Caco-2 (cell line): ENCODE measurements around the gene P2RX6. TPM values are rescaled to one million over a fixed set of nuclear protein-coding genes. Genes with fewer than 3 reads are reported as not detected.

Experiments
- BruUV-seq: library from RNA; stranded (reverse); fragments of 400-500 nt; replicated peaks from 2 replicates; lab custom pipeline; 2021; lab: Mats Ljungman, UMichigan
- CTCF ChIA-PET: fragments of 300-600 bp; sonication (Branson Sonifier 250); formaldehyde crosslinking; loops from one replicate; lab custom pipeline; 2022; ENCODE audit warnings: antibody characterized with exemption; lab: Charles Lee
- POLR2A ChIA-PET: fragments of 300-600 bp; sonication (Branson Sonifier 250); formaldehyde crosslinking; loops from one replicate; lab custom pipeline; 2022; ENCODE audit warnings: antibody characterized with exemption; lab: Charles Lee
- DNase-seq, 2 experiments: peaks; one replicate each; pipeline versions ENCODE4 v3.0.0 to v3.0.0-alpha.2; 2020 to 2022
- H3K27me3 ChIP-seq: replicated peaks from 2 replicates; pipeline ENCODE4 v1.6.0; 2011; ENCODE audit warnings: low read length; ENCODE audit not compliant: control insufficient read depth, insufficient read depth
- H3K36me3 ChIP-seq: 2 replicates; pipeline ENCODE4 v1.5.1; 2011; ENCODE audit warnings: low read length; ENCODE audit not compliant: control insufficient read depth, insufficient read depth
- H3K4me1 ChIP-seq: fragments of 250-450 bp; sonication (Bioruptor Pico); 2 replicates; pipeline ENCODE4 v1.5.1; 2020; ENCODE audit warnings: mild to moderate bottlenecking
- H3K4me3 ChIP-seq: 2 replicates; pipeline ENCODE4 v1.5.1; 2011; ENCODE audit warnings: low read depth, mild to moderate bottlenecking, control low read depth, low read length
- H3K9me3 ChIP-seq: fragments of 250-450 bp; sonication (Bioruptor Pico); 2 replicates; pipeline ENCODE4 v1.5.1; 2020; ENCODE audit warnings: mild to moderate bottlenecking, moderate library complexity
- H3K27ac Mint-ChIP-seq: one replicate; pipeline ENCODE4 v1.8.0; 2022; ENCODE audit warnings: mixed read lengths; ENCODE audit not compliant: unreplicated experiment
- H3K27me3 Mint-ChIP-seq: one replicate; pipeline ENCODE4 v1.8.0; 2022; ENCODE audit warnings: mixed read lengths; ENCODE audit not compliant: insufficient read depth, unreplicated experiment
- H3K36me3 Mint-ChIP-seq: one replicate; pipeline ENCODE4 v1.8.0; 2022; ENCODE audit warnings: mild to moderate bottlenecking, mixed read lengths; ENCODE audit not compliant: insufficient read depth, unreplicated experiment
- H3K4me1 Mint-ChIP-seq: one replicate; pipeline ENCODE4 v1.8.0; 2022; ENCODE audit warnings: low read depth, mixed read lengths; ENCODE audit not compliant: unreplicated experiment
- H3K4me3 Mint-ChIP-seq: one replicate; pipeline ENCODE4 v1.8.0; 2022; ENCODE audit warnings: mild to moderate bottlenecking, moderate library complexity, mixed read lengths; ENCODE audit not compliant: unreplicated experiment
- H3K9me3 Mint-ChIP-seq: one replicate; pipeline ENCODE4 v1.8.0; 2022; ENCODE audit warnings: mixed read lengths; ENCODE audit not compliant: unreplicated experiment
- CTCF ChIP-seq, 2 experiments: fragments of 200-600 bp in 1 of 2; IDR thresholded peaks; 1 replicate in 1 of 2; 2 replicates in 1 of 2; pipeline versions ENCODE4 v1.5.1 to v1.8.0; 2011 to 2022; ENCODE audit warnings: antibody characterized with exemption in 1 of 2, control low read depth in 1 of 2, inconsistent platforms in 1 of 2, low read depth in 1 of 2, low read length in 1 of 2, mild to moderate bottlenecking in 1 of 2, moderate library complexity in 1 of 2; ENCODE audit not compliant: insufficient read depth in 1 of 2, severe bottlenecking in 1 of 2, unreplicated experiment in 1 of 2
- intact Hi-C: fragments of 100-400 bp; cut with micrococcal nuclease; formaldehyde crosslinking; loops from one replicate; pipeline ENCODE4 v1.10.0; 2022; ENCODE audit not compliant: unreplicated experiment
- total RNA-seq: library from RNA; stranded (reverse); gene quantifications from 2 replicates; pipeline ENCODE4 v1.2.3, GENCODE V29; 2022

The P2RX6 gene
- total RNA-seq, 1 experiment from 2014 or later, result 0.11 TPM

GRCh38 chr22:20981787-20982562, 33.0 kb upstream of the P2RX6 start, which contains the start of gene LZTR1:
Gene LZTR1, plus strand, starts transcription at chr22:20982297. Its CDS starts 75 bp downstream, at chr22:20982372.
- peak within 1 kb of the TSS; percentile 85 for H3K4me3 Mint-ChIP-seq
- Histone ChIP-seq H3K27me3 (no peaks in the 10 kb centered on the region), H3K9me3 (0 out of 2 replicates have a peak, but pooled peaks cover 3% of the 10 kb centered on the region), H3K4me1 (peaks cover 14% of the 10 kb centered on the region; the same call in 1 of the 2 replicates), H3K36me3 (no peaks in the 10 kb centered on the region), H3K4me3 (peak within 1 kb of the TSS; percentile 95)
- POLR2A ChIA-PET, result interaction anchor here (0.5 to 1.8 kb wide), 12 partner anchors 9 to 204 kb away, joined by 3 to 19 read pairs (median 5); partner anchors contain the start of genes CRKL, P2RX6 and THAP7
- CTCF ChIA-PET, result interaction anchor here (0.6 to 1.6 kb wide), 12 partner anchors 9 to 178 kb away, joined by 3 to 17 read pairs (median 6); partner anchors contain the start of genes AIFM3 and CRKL
- no peaks in the 10 kb centered on the region for H3K27me3 Mint-ChIP-seq
- TSS peak; percentile 21 for BruUV-seq
- H3K4me1 Mint-ChIP-seq, result no peaks in the 10 kb centered on the region
- H3K27ac Mint-ChIP-seq, result peak within 1 kb of the TSS; percentile 71
- peak; percentile 51 to 84 for TF ChIP-seq CTCF (IDR thresholded peaks at IDR 0.05; ENCODE audit: insufficient read depth in 1 of 2, low read depth in 1 of 2, low read length in 1 of 2, severe bottlenecking in 1 of 2, unreplicated experiment in 1 of 2)
- intact Hi-C loops, result loop anchor here (1.0 kb wide), 1 partner anchor 20 kb away; the partner anchor contains the start of gene THAP7
- peaks cover 8% of the 10 kb centered on the region for H3K9me3 Mint-ChIP-seq
- DNase-seq, result peak; percentile 78 to 88
- peaks cover 8% of the 10 kb centered on the region for H3K36me3 Mint-ChIP-seq

DNA sequence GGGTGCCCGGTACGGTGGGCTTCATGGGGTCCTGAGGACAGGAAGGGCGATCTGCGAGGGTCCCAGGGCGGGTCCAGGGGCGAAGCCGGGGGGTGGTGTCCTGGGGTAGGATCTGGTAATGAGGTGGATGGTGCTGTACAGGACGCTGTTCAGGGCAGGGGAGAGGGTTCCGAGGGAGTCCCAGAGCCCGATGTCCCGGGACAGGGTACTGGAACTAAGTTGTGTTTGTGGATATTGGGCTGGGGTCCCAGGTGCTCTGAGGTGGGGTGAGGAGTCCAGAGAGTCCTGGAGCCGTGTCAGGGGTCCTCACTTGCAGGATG, 32.4 kb upstream of the P2RX6 start:
- Mint-ChIP-seq H3K36me3 (peaks cover 8% of the 10 kb centered on the region), H3K27ac (peak overlapping the region; percentile 71)
- no peaks in the 10 kb centered on the region for H3K36me3 ChIP-seq

More for the DNA sequence above, 32.4 kb upstream of the P2RX6 start:
- no peak for TF ChIP-seq CTCF (IDR thresholded peaks at IDR 0.05; ENCODE audit: insufficient read depth in 1 of 2, low read depth in 1 of 2, low read length in 1 of 2, severe bottlenecking in 1 of 2, unreplicated experiment in 1 of 2)
- intact Hi-C loops, result loop anchor here (1.0 kb wide), 1 partner anchor 20 kb away; the partner anchor contains the start of gene THAP7
- H3K9me3 ChIP-seq, result 0 out of 2 replicates have a peak, but pooled peaks cover 3% of the 10 kb centered on the region
- H3K4me3 ChIP-seq, result peak overlapping the region; percentile 95
- H3K4me1 ChIP-seq, result peaks cover 14% of the 10 kb centered on the region; the same call in 1 of the 2 replicates
- H3K9me3 Mint-ChIP-seq, result peaks cover 8% of the 10 kb centered on the region
- H3K27me3 Mint-ChIP-seq, result no peaks in the 10 kb centered on the region
- no peak for DNase-seq
- ChIA-PET POLR2A (interaction anchor here (0.5 to 1.8 kb wide), 12 partner anchors 10 to 205 kb away, joined by 3 to 19 read pairs (median 5); partner anchors contain the start of genes CRKL, P2RX6 and THAP7), CTCF (interaction anchor here (0.6 to 1.2 kb wide), 11 partner anchors 10 to 179 kb away, joined by 3 to 17 read pairs (median 6); partner anchors contain the start of gene CRKL)
- H3K27me3 ChIP-seq, result no peaks in the 10 kb centered on the region
- no TSS peak for BruUV-seq
- H3K4me1 Mint-ChIP-seq, result no peaks in the 10 kb centered on the region
- peak overlapping the region; percentile 85 for H3K4me3 Mint-ChIP-seq
